ENCODE results near the gene OBSL1. TPM values are rescaled to one million over a fixed set of nuclear protein-coding genes. Genes with fewer than 3 reads are reported as not detected.

Gene OBSL1
- total RNA-seq, 1 donor from 2014 or later = 208 TPM

- H3K36me3 ChIP-seq = peaks cover 32% of the 10 kb centered on the region
- TF ChIP-seq CTCF (IDR thresholded peaks at IDR 0.05; ENCODE audit: borderline replicate concordance) = no peak
- peak overlapping the region; percentile 33 for H3K27ac ChIP-seq (replicated peaks)
- no peak overlapping the region for H3K4me3 ChIP-seq
- H3K27me3 ChIP-seq (ENCODE audit: low read depth) = peaks cover 52% of the 10 kb centered on the region
- peaks cover 37% of the 10 kb centered on the region for H3K4me1 ChIP-seq
- intact Hi-C loops (cut with micrococcal nuclease) = no loop called here
- no peaks in the 10 kb centered on the region for H3K9me3 ChIP-seq (replicated peaks)
- DNase-seq = no peak
Measured at GRCh38 chr2:219537657-219538488, 33.5 kb downstream of the OBSL1 start.

- intact Hi-C loops (cut with micrococcal nuclease) = no loop called here
- Histone ChIP-seq H3K9me3 (replicated peaks) (no peaks in the 10 kb centered on the region), H3K27me3 (ENCODE audit: low read depth) (peaks cover 52% of the 10 kb centered on the region), H3K4me1 (peaks cover 28% of the 10 kb centered on the region), H3K36me3 (peaks cover 32% of the 10 kb centered on the region), H3K27ac (replicated peaks) (no peak overlapping the region), H3K4me3 (no peak overlapping the region)
- TF ChIP-seq CTCF (IDR thresholded peaks at IDR 0.05; ENCODE audit: borderline replicate concordance) = no peak
- DNase-seq = no peak
Measured at GRCh38 chr2:219536967-219537366, 34.4 kb downstream of the OBSL1 start.

GRCh38 chr2:219536425-219536824 lies 34.9 kb downstream of the OBSL1 start:
- Histone ChIP-seq H3K9me3 (replicated peaks) (no peaks in the 10 kb centered on the region), H3K27ac (replicated peaks) (no peak overlapping the region), H3K27me3 (ENCODE audit: low read depth) (peaks cover 52% of the 10 kb centered on the region), H3K4me1 (peaks cover 22% of the 10 kb centered on the region), H3K4me3 (no peak overlapping the region), H3K36me3 (peaks cover 29% of the 10 kb centered on the region)
- TF ChIP-seq CTCF (IDR thresholded peaks at IDR 0.05; ENCODE audit: borderline replicate concordance) = no peak
- DNase-seq = no peak
- intact Hi-C loops (cut with micrococcal nuclease) = no loop called here

GRCh38 chr2:219533930-219534661 lies 37.2 kb downstream of the OBSL1 start:
- intact Hi-C loops (cut with micrococcal nuclease) = loop anchor here (5.0 kb wide), 1 partner anchor 132 kb away; no protein-coding TSS in a partner anchor

GRCh38 chr2:219532378-219532649 lies 39.0 kb downstream of the OBSL1 start:
- Histone ChIP-seq H3K9me3 (replicated peaks) (no peaks in the 10 kb centered on the region), H3K27ac (replicated peaks) (no peak overlapping the region), H3K36me3 (no peaks in the 10 kb centered on the region), H3K4me3 (no peak overlapping the region), H3K27me3 (ENCODE audit: low read depth) (peaks cover 61% of the 10 kb centered on the region), H3K4me1 (peaks cover 7% of the 10 kb centered on the region)
- intact Hi-C loops (cut with micrococcal nuclease) = loop anchor here (5.0 kb wide), 1 partner anchor 130 kb away; no protein-coding TSS in a partner anchor
- no peak for DNase-seq
- TF ChIP-seq CTCF (IDR thresholded peaks at IDR 0.05; ENCODE audit: borderline replicate concordance) = no peak

More at GRCh38 chr2:219533930-219534661, 37.2 kb downstream of the OBSL1 start:
- no peak overlapping the region for H3K27ac ChIP-seq (replicated peaks)
- H3K4me1 ChIP-seq = peaks cover 23% of the 10 kb centered on the region
- H3K27me3 ChIP-seq (ENCODE audit: low read depth) = peaks cover 53% of the 10 kb centered on the region
- TF ChIP-seq CTCF (IDR thresholded peaks at IDR 0.05; ENCODE audit: borderline replicate concordance) = no peak
- no peak for DNase-seq
- no peak overlapping the region for H3K4me3 ChIP-seq
- no peaks in the 10 kb centered on the region for H3K9me3 ChIP-seq (replicated peaks)
- H3K36me3 ChIP-seq = peaks cover 5% of the 10 kb centered on the region
